ENCODE data around the gene HIVEP1.

HIVEP1 gene

GRCh38 chr6:11994875-11995461, 17.1 kb upstream of the HIVEP1 start:
- DNase-seq (ENCODE audit: low spot score), result peak; percentile 48

GRCh38 chr6:11996751-11997150, 15.4 kb upstream of the HIVEP1 start:
- no peak for DNase-seq (ENCODE audit: low spot score)

- DNase-seq (ENCODE audit: low spot score), result no peak
These were observed 12.9 kb upstream of the HIVEP1 start for GRCh38 chr6:11999246-11999645.

- no peak for DNase-seq (ENCODE audit: low spot score)
These were observed 11.9 kb upstream of the HIVEP1 start for GRCh38 chr6:12000174-12000573.

GRCh38 chr6:12001004-12001705, 11.0 kb upstream of the HIVEP1 start:
- no peak for DNase-seq (ENCODE audit: low spot score)

- DNase-seq (ENCODE audit: low spot score), result no peak
These were observed 10.2 kb upstream of the HIVEP1 start for GRCh38 chr6:12001706-12002435.

- no peak for DNase-seq (ENCODE audit: low spot score)
These were observed 4.6 kb upstream of the HIVEP1 start for GRCh38 chr6:12007473-12007872.

- DNase-seq (ENCODE audit: low spot score), result no peak
These were observed 4.2 kb upstream of the HIVEP1 start for GRCh38 chr6:12007887-12008286.

GRCh38 chr6:12008366-12009179, 3.5 kb upstream of the HIVEP1 start:
- peak; percentile 49 for DNase-seq (ENCODE audit: low spot score)

GRCh38 chr6:12009180-12009685, 2.9 kb upstream of the HIVEP1 start:
- DNase-seq (ENCODE audit: low spot score), result no peak

GRCh38 chr6:12009876-12010634, 2.1 kb upstream of the HIVEP1 start:
- DNase-seq (ENCODE audit: low spot score), result peak; percentile 32

GRCh38 chr6:12010635-12011275, 1.4 kb upstream of the HIVEP1 start:
- DNase-seq (ENCODE audit: low spot score), result no peak

GRCh38 chr6:12011276-12012037, 655 bp upstream of the HIVEP1 start:
- DNase-seq (ENCODE audit: low spot score), result peak; percentile 95

GRCh38 chr6:12012558-12013306, 620 bp downstream of the HIVEP1 start:
- peak; percentile 75 for DNase-seq (ENCODE audit: low spot score)

GRCh38 chr6:12013307-12013719, 1.2 kb downstream of the HIVEP1 start:
- DNase-seq (ENCODE audit: low spot score), result no peak

- DNase-seq (ENCODE audit: low spot score), result no peak
These were observed 2.1 kb downstream of the HIVEP1 start for GRCh38 chr6:12014027-12014872.

GRCh38 chr6:12014873-12015149, 2.7 kb downstream of the HIVEP1 start:
- no peak for DNase-seq (ENCODE audit: low spot score)

- no peak for DNase-seq (ENCODE audit: low spot score)
These were observed 5.2 kb downstream of the HIVEP1 start for GRCh38 chr6:12017263-12017662.

Data from RKO (cell line).